Measurements from ENCODE around the gene ULK2. TPM values are rescaled to one million over a fixed set of nuclear protein-coding genes. Genes with fewer than 3 reads are reported as not detected.

Gene ULK2
- total and polyA plus RNA-seq, 2 donors (not counting 1 experiment from before 2014, with no cell fraction given), result 2.0 to 2.9 TPM

- Histone ChIP-seq H3K27ac (ENCODE audit: low read length in 2 of 2) (no peak overlapping the region), H3K9ac (ENCODE audit: low read length) (no peak overlapping the region), H4K20me1 (ENCODE audit: control insufficient read depth, insufficient read depth, low read length, poor library complexity, severe bottlenecking) (no peaks in the 10 kb centered on the region), H3K4me3 (ENCODE audit: control extremely low read depth in 1 of 5, extremely low read depth in 1 of 5, insufficient read depth in 1 of 5, low read depth in 2 of 5, low read length in 4 of 5) (no peak overlapping the region), H3K4me2 (replicated peaks; ENCODE audit: low read depth, low read length, poor library complexity, severe bottlenecking) (no peak overlapping the region), H3K27me3 (replicated peaks in 1 of 4; ENCODE audit: control extremely low read depth in 1 of 4, control insufficient read depth in 3 of 4, insufficient read depth in 4 of 4, low read length in 3 of 4) (peaks cover 0 to 5% (median 0%) of the 10 kb centered on the region in 4 experiments), H3K79me2 (ENCODE audit: control insufficient read depth, insufficient read depth, low read length) (no peaks in the 10 kb centered on the region), H3K36me3 (replicated peaks in 1 of 2; ENCODE audit: control extremely low read depth in 1 of 2, control insufficient read depth in 1 of 2, extremely low read depth in 1 of 2, insufficient read depth in 2 of 2, low read length in 1 of 2) (no peaks in the 10 kb centered on the region), H2AFZ (ENCODE audit: insufficient read depth, low read depth, low read length, poor library complexity, severe bottlenecking) (no peak overlapping the region), H3K9me3 (ENCODE audit: control extremely low read depth in 1 of 3, control insufficient read depth in 2 of 3, insufficient read depth in 1 of 3, low read length in 2 of 3) (peaks cover 0 to 2% (median 0%) of the 10 kb centered on the region in 3 donors), H3K4me1 (ENCODE audit: control insufficient read depth in 2 of 2, insufficient read depth in 2 of 2, low read length in 2 of 2) (peaks cover 4 to 9% of the 10 kb centered on the region in 2 donors)
- Mint-ChIP-seq H3K27me3 (peaks cover 25% of the 10 kb centered on the region), H3K9me3 (ENCODE audit: insufficient read depth) (no peaks in the 10 kb centered on the region), H3K4me3 (no peak overlapping the region), H3K4me1 (peaks cover 11% of the 10 kb centered on the region), H3K27ac (no peak overlapping the region)
- intact Hi-C loops (cut with micrococcal nuclease), result no loop called here
- ChIA-PET POLR2A (interaction anchor here (0.7 kb wide), 1 partner anchor 52 kb away, joined by 4 read pairs; no protein-coding TSS in a partner anchor), CTCF (no interaction called here)
- ATAC-seq (ENCODE audit: low read depth), result no peak
- DNase-seq, result no peak
- 88% methylated on average over 1 of the region's 4 CpGs for WGBS (ENCODE audit: insufficient coverage)
- no peak for TF ChIP-seq CTCF (IDR thresholded peaks at IDR 0.05)
- no peak for TF ChIP-seq EZH2 (IDR thresholded peaks at IDR 0.05; ENCODE audit: borderline replicate concordance, insufficient read depth, low read depth, low read length, poor library complexity, severe bottlenecking)
Measured at GRCh38 chr17:19880393-19880792, 12.7 kb upstream of the ULK2 start.

DNA sequence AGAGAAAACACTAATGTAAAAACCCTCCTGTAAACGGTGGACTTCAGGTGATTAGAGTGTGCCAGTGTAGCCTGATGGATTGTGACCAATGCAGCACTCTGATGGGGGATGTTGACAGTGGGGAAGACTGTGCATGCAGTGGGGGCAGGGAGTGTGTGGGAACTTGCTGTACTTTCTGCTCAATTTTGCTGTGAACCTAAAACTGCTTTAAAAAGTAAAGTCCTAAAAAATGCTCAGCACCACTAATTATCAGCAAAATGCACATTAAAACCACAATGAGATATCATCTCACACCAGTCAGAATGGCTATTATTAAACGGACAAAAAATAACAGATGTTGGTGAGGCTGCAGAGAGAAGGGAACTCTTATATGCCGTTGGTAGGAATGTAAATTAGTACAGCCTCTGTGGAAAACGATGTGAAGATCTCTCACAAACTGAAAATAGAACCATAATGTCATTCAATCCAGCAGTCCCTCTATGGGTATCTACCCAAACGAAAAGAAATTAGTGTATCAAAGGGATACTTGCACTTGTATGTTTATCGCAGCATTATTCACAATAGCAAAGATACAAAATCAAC lies 9.7 kb upstream of the ULK2 start:
- CTCF ChIA-PET, result no interaction called here
- H3K79me2 ChIP-seq (ENCODE audit: control insufficient read depth, insufficient read depth, low read length), result no peaks in the 10 kb centered on the region
- H3K27me3 Mint-ChIP-seq, result peaks cover 25% of the 10 kb centered on the region
- TF ChIP-seq CTCF (IDR thresholded peaks at IDR 0.05) (no peak), EZH2 (IDR thresholded peaks at IDR 0.05; ENCODE audit: borderline replicate concordance, insufficient read depth, low read depth, low read length, poor library complexity, severe bottlenecking) (no peak)
- H3K4me3 ChIP-seq (ENCODE audit: control extremely low read depth in 1 of 5, extremely low read depth in 1 of 5, insufficient read depth in 1 of 5, low read depth in 2 of 5, low read length in 4 of 5), result no peak overlapping the region
- no peaks in the 10 kb centered on the region for H3K9me3 ChIP-seq (ENCODE audit: control extremely low read depth in 1 of 3, control insufficient read depth in 2 of 3, insufficient read depth in 1 of 3, low read length in 2 of 3)
- intact Hi-C loops (cut with micrococcal nuclease), result no loop called here
- H4K20me1 ChIP-seq (ENCODE audit: control insufficient read depth, insufficient read depth, low read length, poor library complexity, severe bottlenecking), result no peaks in the 10 kb centered on the region
- no peak overlapping the region for H3K27ac ChIP-seq (ENCODE audit: low read length in 2 of 2)
- WGBS (ENCODE audit: insufficient coverage), result no CpG with 5 or more reads among the region's 6 CpGs
- ATAC-seq (ENCODE audit: low read depth), result no peak
- no peak overlapping the region for H3K4me2 ChIP-seq (replicated peaks; ENCODE audit: low read depth, low read length, poor library complexity, severe bottlenecking)
- no peaks in the 10 kb centered on the region for H3K36me3 ChIP-seq (replicated peaks in 1 of 2; ENCODE audit: control extremely low read depth in 1 of 2, control insufficient read depth in 1 of 2, extremely low read depth in 1 of 2, insufficient read depth in 2 of 2, low read length in 1 of 2)
- no peak overlapping the region for H2AFZ ChIP-seq (ENCODE audit: insufficient read depth, low read depth, low read length, poor library complexity, severe bottlenecking)
- no peaks in the 10 kb centered on the region for H3K9me3 Mint-ChIP-seq (ENCODE audit: insufficient read depth)
- no peak overlapping the region for H3K9ac ChIP-seq (ENCODE audit: low read length)
- peaks cover 11% of the 10 kb centered on the region for H3K4me1 Mint-ChIP-seq
- H3K4me3 Mint-ChIP-seq, result no peak overlapping the region
- peaks cover 0 to 5% (median 0%) of the 10 kb centered on the region in 4 experiments for H3K27me3 ChIP-seq (replicated peaks in 1 of 4; ENCODE audit: control extremely low read depth in 1 of 4, control insufficient read depth in 3 of 4, insufficient read depth in 4 of 4, low read length in 3 of 4)
- POLR2A ChIA-PET, result no interaction called here
- H3K27ac Mint-ChIP-seq, result no peak overlapping the region
- H3K4me1 ChIP-seq (ENCODE audit: control insufficient read depth in 2 of 2, insufficient read depth in 2 of 2, low read length in 2 of 2), result peaks cover 4 to 9% of the 10 kb centered on the region in 2 donors
- DNase-seq, result no peak

All from B cell (primary cell).